Keratinocyte (primary cell): ENCODE measurements around the gene CNTRL. TPM values are rescaled to one million over a fixed set of nuclear protein-coding genes. Genes with fewer than 3 reads are reported as not detected.

Experiments used
- DNase-seq: peaks from one replicate; pipeline ENCODE4 v3.0.0-alpha.2; 2011; ENCODE audit warnings: low read depth, missing footprints, low spot score
- FAIRE-seq: peaks from 2 replicates; lab custom pipeline; 2011; peaks lifted over from hg19 to GRCh38; lab: Jason Lieb, UNC
- H2AFZ ChIP-seq: 2 replicates; pipeline ENCODE4 v1.6.0; 2012; ENCODE audit warnings: low read length, control low read depth, inconsistent platforms; ENCODE audit not compliant: control insufficient read depth
- H3K27ac ChIP-seq: 2 replicates; pipeline ENCODE4 v1.5.1; 2011; ENCODE audit warnings: low read length; ENCODE audit not compliant: control insufficient read depth, insufficient read depth
- H3K27me3 ChIP-seq: 3 replicates; pipeline ENCODE4 v1.6.0; 2011; ENCODE audit warnings: low read length; ENCODE audit not compliant: control insufficient read depth, insufficient read depth; ENCODE audit errors: extremely low read depth
- H3K36me3 ChIP-seq, 2 experiments: 2 replicates in 1 of 2; 3 replicates in 1 of 2; pipeline ENCODE4 v1.5.1; 2011; ENCODE audit warnings: low read length in 2 of 2, mild to moderate bottlenecking in 1 of 2; ENCODE audit not compliant: control insufficient read depth in 2 of 2, insufficient read depth in 2 of 2; ENCODE audit errors: extremely low read depth in 1 of 2
- H3K4me1 ChIP-seq: 3 replicates; pipeline ENCODE4 v1.5.1; 2011; ENCODE audit warnings: low read length; ENCODE audit not compliant: control insufficient read depth, insufficient read depth; ENCODE audit errors: extremely low read depth
- H3K4me2 ChIP-seq: 3 replicates; pipeline ENCODE4 v1.6.0; 2011; ENCODE audit warnings: low read depth, low read length; ENCODE audit not compliant: control insufficient read depth, insufficient read depth; ENCODE audit errors: extremely low read depth
- H3K4me3 ChIP-seq, 3 experiments: fragments of 200-600 bp in 1 of 3; sonication (generic) in 1 of 3; 2 replicates in 2 of 3; 3 replicates in 1 of 3; pipeline ENCODE4 v1.5.1; 2011 to 2016; ENCODE audit warnings: low read length in 3 of 3, mild to moderate bottlenecking in 3 of 3, control low read depth in 2 of 3, inconsistent platforms in 1 of 3, low read depth in 1 of 3, mixed read lengths in 1 of 3, mixed run types in 1 of 3, moderate library complexity in 1 of 3; ENCODE audit not compliant: control insufficient read depth in 2 of 3, insufficient read depth in 2 of 3; ENCODE audit errors: extremely low read depth in 1 of 3
- H3K79me2 ChIP-seq: 2 replicates; pipeline ENCODE4 v1.6.0; 2012; ENCODE audit warnings: low read length; ENCODE audit not compliant: control insufficient read depth, insufficient read depth
- H3K9ac ChIP-seq: 3 replicates; pipeline ENCODE4 v1.6.0; 2011; ENCODE audit warnings: low read length; ENCODE audit not compliant: control insufficient read depth, insufficient read depth; ENCODE audit errors: extremely low read depth
- H3K9me1 ChIP-seq: 3 replicates; pipeline ENCODE4 v1.6.0; 2011; ENCODE audit warnings: low read length; ENCODE audit not compliant: control insufficient read depth, insufficient read depth; ENCODE audit errors: extremely low read depth
- H3K9me3 ChIP-seq: 2 replicates; pipeline ENCODE4 v1.5.1; 2012; ENCODE audit warnings: low read depth, low read length; ENCODE audit not compliant: control insufficient read depth
- H4K20me1 ChIP-seq: 3 replicates; pipeline ENCODE4 v1.6.0; 2011; ENCODE audit warnings: low read length; ENCODE audit not compliant: control insufficient read depth, insufficient read depth; ENCODE audit errors: extremely low read depth
- EZH2 ChIP-seq: IDR thresholded peaks from one replicate; pipeline ENCODE4 v1.6.1; 2012; ENCODE audit warnings: inconsistent platforms, mild to moderate bottlenecking, low read length, moderate library complexity
- dilution Hi-C: fragments of 300-500 bp; cut with MboI; formaldehyde crosslinking; loops from one replicate; pipeline ENCODE4 v1.7.0; 2020; ENCODE audit warnings: low sequenced_read_pairs; ENCODE audit not compliant: extremely low pct_ligation_motif_present
- polyA plus RNA-seq, 5 experiments: library from polyadenylated mRNA; depleted of rRNA in 3 of 5; stranded (reverse) in 3 of 5; stranded (forward) in 1 of 5; unstranded in 1 of 5; fragments of >200 nt; gene quantifications; 1 replicate in 1 of 5; 2 replicates in 3 of 5; 3 replicates in 1 of 5; pipeline versions ENCODE4 v1.2.1 to v1.2.3, GENCODE V29; 2011 to 2012; ENCODE audit warnings: missing spikeins in 2 of 5, low read depth in 1 of 5, low replicate concordance in 1 of 5
- TF ChIP-seq, protein P1 (sequence below), 3 experiments: IDR thresholded peaks in 1 of 3; conservative IDR thresholded peaks in 1 of 3; optimal IDR thresholded peaks in 1 of 3; 2 replicates in 2 of 3; 3 replicates in 1 of 3; pipeline versions ENCODE3 to v1.5.1; 2011; ENCODE audit warnings: low read length in 3 of 3, mild to moderate bottlenecking in 3 of 3, moderate library complexity in 2 of 3, control low read depth in 1 of 3, inconsistent platforms in 1 of 3; ENCODE audit not compliant: insufficient read depth in 2 of 3; ENCODE audit errors: extremely low read depth in 1 of 3

The CNTRL gene
- polyA plus RNA-seq, 1 donor (not counting 4 experiments of a cell fraction or from before 2014, with no cell fraction given): 5.3 TPM

DNA sequence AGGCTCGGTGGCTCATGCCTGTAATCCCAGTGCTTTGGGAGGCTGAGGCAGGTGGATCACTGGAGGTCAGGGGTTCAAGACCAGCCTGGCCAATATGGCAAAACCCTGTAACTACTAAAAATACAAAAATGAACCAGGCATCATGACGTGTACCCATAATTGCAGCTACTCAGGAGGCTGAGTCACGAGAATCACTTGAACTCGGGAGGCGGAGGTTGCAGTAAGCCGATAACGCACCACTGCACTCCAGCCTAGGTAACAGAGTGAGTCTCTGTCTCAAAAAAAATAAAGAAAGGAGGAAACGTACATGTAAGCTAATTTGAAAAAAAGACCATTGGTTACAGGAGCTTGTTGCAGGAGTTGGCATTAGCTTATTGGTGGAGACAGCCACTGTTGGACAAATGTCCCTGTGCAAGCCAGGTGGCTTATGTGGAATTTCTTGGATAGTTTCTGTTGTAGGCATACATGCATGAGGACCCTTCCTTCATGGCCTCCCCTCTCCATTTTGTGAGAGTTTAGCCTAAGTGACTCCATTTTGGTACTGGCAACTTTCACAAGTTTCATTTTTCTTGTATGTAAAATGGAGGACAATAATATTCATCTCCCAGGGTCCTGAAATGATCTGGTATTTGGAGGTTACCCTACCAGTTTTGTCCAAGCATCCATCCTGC is 143.7 kb downstream of the CNTRL start:
- no peak overlapping the region for H3K4me2 ChIP-seq
- H3K4me3 ChIP-seq: no peak overlapping the region
- no peaks in the 10 kb centered on the region for H3K9me3 ChIP-seq
- DNase-seq (no peak), FAIRE-seq (no peak)
- H3K9me1 ChIP-seq: no peaks in the 10 kb centered on the region
- no peak overlapping the region for H3K27ac ChIP-seq
- no peaks in the 10 kb centered on the region for H4K20me1 ChIP-seq
- H3K4me1 ChIP-seq: peaks cover 5% of the 10 kb centered on the region
- no peak for TF ChIP-seq EZH2
- TF ChIP-seq, protein P1, sequence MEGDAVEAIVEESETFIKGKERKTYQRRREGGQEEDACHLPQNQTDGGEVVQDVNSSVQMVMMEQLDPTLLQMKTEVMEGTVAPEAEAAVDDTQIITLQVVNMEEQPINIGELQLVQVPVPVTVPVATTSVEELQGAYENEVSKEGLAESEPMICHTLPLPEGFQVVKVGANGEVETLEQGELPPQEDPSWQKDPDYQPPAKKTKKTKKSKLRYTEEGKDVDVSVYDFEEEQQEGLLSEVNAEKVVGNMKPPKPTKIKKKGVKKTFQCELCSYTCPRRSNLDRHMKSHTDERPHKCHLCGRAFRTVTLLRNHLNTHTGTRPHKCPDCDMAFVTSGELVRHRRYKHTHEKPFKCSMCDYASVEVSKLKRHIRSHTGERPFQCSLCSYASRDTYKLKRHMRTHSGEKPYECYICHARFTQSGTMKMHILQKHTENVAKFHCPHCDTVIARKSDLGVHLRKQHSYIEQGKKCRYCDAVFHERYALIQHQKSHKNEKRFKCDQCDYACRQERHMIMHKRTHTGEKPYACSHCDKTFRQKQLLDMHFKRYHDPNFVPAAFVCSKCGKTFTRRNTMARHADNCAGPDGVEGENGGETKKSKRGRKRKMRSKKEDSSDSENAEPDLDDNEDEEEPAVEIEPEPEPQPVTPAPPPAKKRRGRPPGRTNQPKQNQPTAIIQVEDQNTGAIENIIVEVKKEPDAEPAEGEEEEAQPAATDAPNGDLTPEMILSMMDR (optimal IDR thresholded peaks at IDR 0.05 in 1 of 3, IDR thresholded peaks at IDR 0.05 in 1 of 3, conservative IDR thresholded peaks at IDR 0.05 in 1 of 3; ENCODE audit: extremely low read depth in 1 of 3, insufficient read depth in 2 of 3, low read length in 3 of 3): no peak
- H3K27me3 ChIP-seq: no peaks in the 10 kb centered on the region
- dilution Hi-C loops: no loop called here
- H2AFZ ChIP-seq: no peak overlapping the region
- H3K79me2 ChIP-seq: no peaks in the 10 kb centered on the region
- no peak overlapping the region for H3K9ac ChIP-seq
- no peaks in the 10 kb centered on the region for H3K36me3 ChIP-seq

GRCh38 chr9:121219530-121219929 is 144.8 kb downstream of the CNTRL start:
- dilution Hi-C loops: no loop called here
- H3K27me3 ChIP-seq: no peaks in the 10 kb centered on the region
- no peaks in the 10 kb centered on the region for H3K36me3 ChIP-seq
- no peak overlapping the region for H3K9ac ChIP-seq
- TF ChIP-seq, protein P1 (optimal IDR thresholded peaks at IDR 0.05 in 1 of 3, IDR thresholded peaks at IDR 0.05 in 1 of 3, conservative IDR thresholded peaks at IDR 0.05 in 1 of 3; ENCODE audit: extremely low read depth in 1 of 3, insufficient read depth in 2 of 3, low read length in 3 of 3): no peak
- no peak for TF ChIP-seq EZH2
- no peak overlapping the region for H2AFZ ChIP-seq
- H3K79me2 ChIP-seq: no peaks in the 10 kb centered on the region
- no peak overlapping the region for H3K4me2 ChIP-seq
- H3K9me1 ChIP-seq: no peaks in the 10 kb centered on the region
- no peaks in the 10 kb centered on the region for H3K9me3 ChIP-seq
- H3K4me3 ChIP-seq: no peak overlapping the region
- DNase-seq (no peak), FAIRE-seq (no peak)
- H4K20me1 ChIP-seq: no peaks in the 10 kb centered on the region
- H3K4me1 ChIP-seq: peaks cover 3% of the 10 kb centered on the region
- H3K27ac ChIP-seq: no peak overlapping the region
